Tibial nerve (tissue), 4 donors: ENCODE data around the gene EXOC4. TPM values are rescaled to one million over a fixed set of nuclear protein-coding genes. Genes with fewer than 3 reads are reported as not detected.

Experiments used
- DNase-seq, 2 donors: peaks; one replicate each; pipeline ENCODE4 v3.0.0-alpha.2; 2019; ENCODE audit warnings: low spot score in 2 of 2
- H3K27ac ChIP-seq, 4 donors: fragments of 200-600 bp; sonication (generic) in 3 of 4; one replicate each; pipeline ENCODE4 v1.5.1; 2017 to 2019; ENCODE audit warnings: mild to moderate bottlenecking in 1 of 4
- H3K27me3 ChIP-seq, 2 donors: fragments of 200-600 bp; sonication (generic) in 1 of 2; one replicate each; pipeline versions ENCODE4 v1.5.1 to v1.6.0; 2017 to 2019
- H3K36me3 ChIP-seq, 3 donors: fragments of 200-600 bp; sonication (generic); one replicate each; pipeline ENCODE4 v1.5.1; 2018 to 2019
- H3K4me1 ChIP-seq, 4 donors: fragments of 200-600 bp; sonication (generic) in 3 of 4; one replicate each; pipeline ENCODE4 v1.5.1; 2017 to 2019
- H3K4me3 ChIP-seq, 4 donors: fragments of 200-600 bp; sonication (generic) in 3 of 4; one replicate each; pipeline ENCODE4 v1.5.1; 2017 to 2019; ENCODE audit warnings: mild to moderate bottlenecking in 1 of 4, moderate library complexity in 1 of 4
- H3K9me3 ChIP-seq, 4 donors: fragments of 200-600 bp; sonication (generic) in 3 of 4; one replicate each; pipeline ENCODE4 v1.5.1; 2017 to 2019
- EP300 ChIP-seq, 2 donors: sonication (generic); formaldehyde crosslinking; IDR thresholded peaks; one replicate each; pipeline ENCODE4 v1.6.1; 2017; ENCODE audit warnings: antibody characterized with exemption in 2 of 2, mild to moderate bottlenecking in 1 of 2
- POLR2A ChIP-seq, 2 donors: fragments of 450-650 bp; IDR thresholded peaks; one replicate each; pipeline ENCODE4 v1.6.1; 2017; ENCODE audit warnings: antibody characterized with exemption in 2 of 2, mild to moderate bottlenecking in 2 of 2, moderate library complexity in 2 of 2
- WGBS, 2 donors: methylation state at CpG; one replicate each; pipeline ENCODE4 v1.1.5; 2018; 5-methylcytosine and 5-hydroxymethylcytosine counted together
- total RNA-seq, 4 donors: library from RNA; depleted of rRNA; stranded (reverse); fragments of >200 nt; gene quantifications; one replicate each; pipeline ENCODE4 v1.1.0, GENCODE V29; 2016
- TF ChIP-seq, protein P1 (sequence below), 5 experiments: fragments of 200-600 bp in 3 of 5; fragments of 450-650 bp in 2 of 5; sonication (generic) in 3 of 5; IDR thresholded peaks; one replicate each; pipeline ENCODE4 v1.5.1; 2016 to 2019; ENCODE audit warnings: antibody characterized with exemption in 5 of 5, mild to moderate bottlenecking in 3 of 5, moderate library complexity in 2 of 5

Gene EXOC4
- total RNA-seq, 4 donors from 2014 or later: 70.0 to 104 (median 85.8) TPM

DNA sequence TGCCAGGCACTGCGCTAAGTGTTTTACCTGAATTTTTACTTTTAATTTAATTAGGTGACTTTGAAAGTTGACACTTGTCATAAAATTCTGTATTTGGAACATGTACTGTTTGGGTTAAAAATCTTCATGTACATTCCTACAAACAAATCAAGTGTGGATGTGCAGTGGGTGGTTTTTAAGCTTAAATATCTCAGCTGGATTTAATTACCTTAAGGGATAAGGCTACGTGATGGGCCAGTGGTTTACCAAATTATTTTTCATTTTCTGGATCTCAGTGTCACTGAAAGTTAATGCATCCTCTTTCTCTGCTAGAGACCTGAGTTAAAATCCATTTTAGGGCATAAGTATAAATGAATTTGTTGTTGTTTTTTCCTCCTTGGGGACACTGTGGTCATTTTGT, 51.1 kb downstream of the EXOC4 start:
- Histone ChIP-seq H3K27ac (no peak overlapping the region), H3K36me3 (peaks cover 0 to 41% (median 10%) of the 10 kb centered on the region in 3 donors), H3K27me3 (no peaks in the 10 kb centered on the region), H3K4me3 (no peak overlapping the region), H3K9me3 (no peaks in the 10 kb centered on the region), H3K4me1 (peaks cover 0 to 16% (median 0%) of the 10 kb centered on the region in 4 donors)
- DNase-seq: no peak
- TF ChIP-seq, protein P1, sequence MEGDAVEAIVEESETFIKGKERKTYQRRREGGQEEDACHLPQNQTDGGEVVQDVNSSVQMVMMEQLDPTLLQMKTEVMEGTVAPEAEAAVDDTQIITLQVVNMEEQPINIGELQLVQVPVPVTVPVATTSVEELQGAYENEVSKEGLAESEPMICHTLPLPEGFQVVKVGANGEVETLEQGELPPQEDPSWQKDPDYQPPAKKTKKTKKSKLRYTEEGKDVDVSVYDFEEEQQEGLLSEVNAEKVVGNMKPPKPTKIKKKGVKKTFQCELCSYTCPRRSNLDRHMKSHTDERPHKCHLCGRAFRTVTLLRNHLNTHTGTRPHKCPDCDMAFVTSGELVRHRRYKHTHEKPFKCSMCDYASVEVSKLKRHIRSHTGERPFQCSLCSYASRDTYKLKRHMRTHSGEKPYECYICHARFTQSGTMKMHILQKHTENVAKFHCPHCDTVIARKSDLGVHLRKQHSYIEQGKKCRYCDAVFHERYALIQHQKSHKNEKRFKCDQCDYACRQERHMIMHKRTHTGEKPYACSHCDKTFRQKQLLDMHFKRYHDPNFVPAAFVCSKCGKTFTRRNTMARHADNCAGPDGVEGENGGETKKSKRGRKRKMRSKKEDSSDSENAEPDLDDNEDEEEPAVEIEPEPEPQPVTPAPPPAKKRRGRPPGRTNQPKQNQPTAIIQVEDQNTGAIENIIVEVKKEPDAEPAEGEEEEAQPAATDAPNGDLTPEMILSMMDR (IDR thresholded peaks at IDR 0.05): no peak
- no peak for TF ChIP-seq EP300 (IDR thresholded peaks at IDR 0.05)
- TF ChIP-seq POLR2A (IDR thresholded peaks at IDR 0.05): no peak
- WGBS, 2 donors: 86 to 91% methylated on average over 2 of the region's 2 CpGs

DNA sequence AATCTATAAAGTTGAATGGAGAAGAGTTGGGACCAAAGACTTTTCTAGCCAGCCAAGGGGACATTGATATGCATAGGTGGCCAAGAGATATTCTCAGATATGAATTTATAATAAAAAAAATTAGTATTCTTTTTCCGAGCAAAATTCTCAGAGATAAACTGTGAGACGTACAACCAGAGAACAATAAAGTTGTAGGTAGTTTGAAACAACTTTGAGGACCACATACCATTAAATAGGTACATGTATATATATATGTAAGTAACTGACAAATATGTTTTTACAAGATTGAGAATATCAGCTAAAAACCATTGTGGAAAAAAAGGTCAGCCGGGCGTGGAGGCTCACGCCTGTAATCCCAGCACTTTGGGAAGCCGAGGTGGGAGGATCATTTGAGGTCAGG, 56.5 kb downstream of the EXOC4 start:
- Histone ChIP-seq H3K9me3 (no peaks in the 10 kb centered on the region), H3K36me3 (peaks cover 0 to 58% (median 13%) of the 10 kb centered on the region in 3 donors), H3K4me1 (no peaks in the 10 kb centered on the region), H3K27ac (no peak overlapping the region), H3K27me3 (no peaks in the 10 kb centered on the region), H3K4me3 (no peak overlapping the region)
- DNase-seq: no peak
- TF ChIP-seq, protein P1 (IDR thresholded peaks at IDR 0.05): no peak
- TF ChIP-seq EP300 (IDR thresholded peaks at IDR 0.05): no peak
- no peak for TF ChIP-seq POLR2A (IDR thresholded peaks at IDR 0.05)
- 96 to 97% methylated on average over 6 of the region's 6 CpGs for WGBS, 2 donors

DNA sequence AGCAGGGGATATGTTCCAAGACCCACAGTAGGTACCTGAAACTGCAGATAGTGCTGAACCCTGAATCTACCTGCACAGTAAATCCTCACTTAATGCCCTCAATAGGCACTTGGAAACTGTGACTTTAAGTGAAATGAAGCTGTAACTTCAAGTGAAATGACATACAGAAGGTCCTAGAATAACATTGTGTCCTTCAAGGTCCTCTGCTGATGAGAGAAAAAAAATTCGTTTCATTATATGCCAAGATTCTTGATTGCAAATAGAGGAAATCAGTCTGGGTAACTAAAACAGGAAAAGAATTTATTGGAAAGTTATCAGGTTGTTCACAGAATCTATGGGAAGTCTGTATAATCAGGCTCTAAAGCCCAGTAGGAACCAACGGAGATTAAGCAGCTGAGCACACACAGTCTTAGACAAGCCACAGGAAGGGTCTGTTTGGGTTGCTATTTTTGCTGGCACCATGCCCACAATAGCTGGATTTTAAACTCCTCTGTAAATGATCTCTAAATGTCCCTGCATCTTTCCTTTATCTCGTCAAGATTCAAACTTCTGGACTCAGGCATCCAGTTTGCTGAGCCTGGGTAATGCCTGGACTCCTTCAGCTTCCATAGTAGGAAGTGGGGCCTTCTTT, 57.5 kb downstream of the EXOC4 start:
- H3K27ac ChIP-seq: no peak overlapping the region
- H3K4me1 ChIP-seq: no peaks in the 10 kb centered on the region
- 36 to 43% methylated on average over 3 of the region's 3 CpGs for WGBS, 2 donors
- no peak overlapping the region for H3K4me3 ChIP-seq
- no peak for DNase-seq
- TF ChIP-seq POLR2A (IDR thresholded peaks at IDR 0.05): no peak
- TF ChIP-seq, protein P1 (IDR thresholded peaks at IDR 0.05): no peak
- TF ChIP-seq EP300 (IDR thresholded peaks at IDR 0.05): no peak
- H3K36me3 ChIP-seq: peaks cover 0 to 53% (median 13%) of the 10 kb centered on the region in 3 donors
- no peaks in the 10 kb centered on the region for H3K9me3 ChIP-seq
- no peaks in the 10 kb centered on the region for H3K27me3 ChIP-seq

DNA sequence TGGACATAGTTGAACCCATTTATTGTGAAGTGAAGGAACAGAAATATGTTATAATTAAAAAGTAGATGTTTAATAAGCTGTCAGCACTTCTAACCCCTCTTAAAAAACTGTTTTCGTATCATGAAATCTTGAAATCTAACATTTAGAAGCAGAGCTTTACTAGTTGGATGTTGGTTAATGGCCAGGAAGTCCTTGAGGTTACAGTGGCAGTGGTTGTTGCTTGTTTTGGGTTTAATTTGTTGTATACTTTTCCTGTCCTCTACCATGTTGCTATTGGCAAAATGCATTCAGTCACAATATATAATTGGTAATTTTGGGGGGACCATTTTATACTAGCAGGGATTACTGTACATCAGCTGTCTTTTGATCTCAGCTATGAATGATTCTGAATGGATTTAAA, 60.7 kb downstream of the EXOC4 start:
- Histone ChIP-seq H3K27me3 (no peaks in the 10 kb centered on the region), H3K4me1 (no peaks in the 10 kb centered on the region), H3K9me3 (no peaks in the 10 kb centered on the region), H3K27ac (no peak overlapping the region), H3K36me3 (peaks cover 0 to 37% (median 4%) of the 10 kb centered on the region in 3 donors), H3K4me3 (no peak overlapping the region)
- 95 to 96% methylated on average over 1 of the region's 1 CpG for WGBS, 2 donors
- TF ChIP-seq POLR2A (IDR thresholded peaks at IDR 0.05) (no peak), EP300 (IDR thresholded peaks at IDR 0.05) (no peak)
- TF ChIP-seq, protein P1 (IDR thresholded peaks at IDR 0.05): no peak
- no peak for DNase-seq

DNA sequence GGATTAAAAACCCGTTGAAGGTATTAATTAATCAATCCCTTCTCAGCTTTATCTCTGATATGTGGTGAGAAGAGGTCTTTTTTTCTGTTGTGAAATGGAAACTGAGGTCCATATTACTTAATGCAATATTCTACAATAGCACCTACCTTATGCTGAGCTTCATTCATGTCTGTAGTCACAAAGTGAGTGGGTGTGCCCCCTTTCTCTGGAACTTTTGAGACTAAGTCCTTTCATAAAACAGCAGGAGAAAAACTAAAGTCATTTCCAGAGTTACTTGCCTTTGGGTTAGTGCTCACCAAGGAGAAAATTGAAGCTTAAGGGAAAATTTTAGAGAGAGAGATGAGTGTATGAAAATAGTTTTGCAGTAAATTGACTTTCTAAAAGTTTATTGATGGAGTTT, 61.2 kb downstream of the EXOC4 start:
- 95 to 96% methylated on average over 1 of the region's 1 CpG for WGBS, 2 donors
- Histone ChIP-seq H3K27me3 (no peaks in the 10 kb centered on the region), H3K27ac (no peak overlapping the region), H3K36me3 (peaks cover 0 to 37% (median under 1%) of the 10 kb centered on the region in 3 donors), H3K4me1 (no peaks in the 10 kb centered on the region), H3K9me3 (no peaks in the 10 kb centered on the region), H3K4me3 (no peak overlapping the region)
- no peak for DNase-seq
- no peak for TF ChIP-seq EP300 (IDR thresholded peaks at IDR 0.05)
- no peak for TF ChIP-seq POLR2A (IDR thresholded peaks at IDR 0.05)
- TF ChIP-seq, protein P1 (IDR thresholded peaks at IDR 0.05): no peak
